Stimulated activated CD4-positive, alpha-beta T cell treated with anti-CD3 and anti-CD28 coated beads, Interleukin-1b, Interleukin-23, amount 100 ng/mL, for 4 hours (primary cell): ENCODE measurements around the gene BCL11A.

Experiments used
- DNase-seq, 2 donors: peaks; one replicate each; pipeline ENCODE4 v3.0.0-alpha.2; 2020; ENCODE audit warnings: low read depth in 2 of 2

The BCL11A gene

DNA sequence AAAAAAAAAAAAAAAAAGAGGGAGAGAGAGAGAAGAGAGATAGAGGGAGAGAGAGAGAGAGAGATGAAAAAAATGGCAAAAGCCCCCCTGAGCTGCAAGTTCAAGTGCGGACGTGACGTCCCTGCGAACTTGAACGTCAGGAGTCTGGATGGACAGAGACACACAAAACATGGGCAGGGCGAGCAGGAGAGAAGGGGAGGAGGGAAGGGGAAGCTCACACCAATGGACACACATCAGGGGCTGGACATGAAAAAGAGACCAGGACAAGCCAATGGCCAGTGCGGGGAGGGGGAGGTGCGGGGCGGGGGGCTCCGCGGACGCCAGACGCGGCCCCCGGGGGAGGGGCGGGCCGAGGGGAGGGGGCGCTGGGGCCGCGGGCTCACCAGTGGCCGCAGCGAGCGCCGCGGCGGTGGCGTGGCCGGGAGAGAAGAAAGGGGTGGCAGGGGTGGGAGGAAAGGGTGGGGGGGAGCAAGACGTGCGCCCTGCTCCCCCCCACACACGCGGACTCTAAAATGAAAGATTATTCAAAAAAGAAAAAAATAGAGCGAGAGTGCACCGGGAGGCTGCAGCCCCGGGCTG, at the start of gene BCL11A:
Gene BCL11A, minus strand, starts transcription at position 160 of the 579 bp plus-strand sequence. CDS start 384 bp downstream, outside the sequence.
- DNase-seq: no peak

DNA sequence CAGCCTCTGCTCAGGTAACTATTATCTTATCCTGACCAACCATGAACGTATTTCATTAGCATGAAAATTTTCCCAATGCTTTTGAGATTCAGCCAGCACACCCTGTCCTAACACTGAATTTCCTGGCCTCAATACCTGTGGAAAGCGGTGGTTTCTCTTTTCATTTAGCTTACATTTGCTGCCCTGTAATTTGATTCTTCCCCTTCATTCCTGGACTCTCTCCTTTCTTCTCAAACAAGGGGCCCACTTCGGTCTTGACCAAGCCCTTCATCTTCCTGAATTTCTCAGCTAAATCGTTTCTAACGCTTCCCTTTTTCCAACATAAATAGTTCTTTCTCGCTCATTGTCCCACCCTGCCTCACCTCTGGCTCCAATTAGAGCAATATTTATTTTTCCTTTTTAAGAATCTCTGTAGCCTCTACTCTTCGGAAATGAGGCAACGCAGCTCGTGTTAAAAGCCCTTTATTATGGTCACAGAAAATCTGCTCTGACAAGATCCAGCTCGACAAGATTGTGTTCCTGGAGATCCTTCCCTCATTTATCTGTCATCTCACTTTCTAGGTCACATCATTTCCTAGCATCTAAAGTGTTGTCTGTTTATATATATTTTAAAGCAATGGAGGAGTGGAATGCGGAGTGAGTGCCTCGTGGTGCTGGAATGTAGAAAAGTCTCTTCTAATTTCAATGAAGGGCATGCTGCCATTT, 49.5 kb upstream of the BCL11A start:
- DNase-seq: no peak

DNA sequence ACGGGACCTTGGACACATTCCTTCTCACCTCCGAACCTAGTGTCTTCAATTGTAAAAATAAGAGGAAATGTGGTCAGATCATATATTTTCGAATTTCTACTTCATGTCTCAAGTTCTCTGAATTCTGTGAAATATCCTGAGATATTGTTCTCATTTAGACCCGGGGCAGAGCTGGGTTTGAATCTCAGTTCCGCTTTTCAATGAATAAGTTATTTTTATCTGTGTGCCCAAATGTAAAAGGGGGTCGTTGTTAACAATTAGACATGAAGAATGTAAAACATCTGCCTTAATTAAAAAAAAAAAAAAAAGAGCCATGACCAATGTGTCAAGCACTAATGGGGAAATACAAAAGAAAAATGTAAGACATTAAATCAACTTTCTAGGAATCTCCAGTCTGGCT, 48.9 kb upstream of the BCL11A start:
- DNase-seq: no peak

DNA sequence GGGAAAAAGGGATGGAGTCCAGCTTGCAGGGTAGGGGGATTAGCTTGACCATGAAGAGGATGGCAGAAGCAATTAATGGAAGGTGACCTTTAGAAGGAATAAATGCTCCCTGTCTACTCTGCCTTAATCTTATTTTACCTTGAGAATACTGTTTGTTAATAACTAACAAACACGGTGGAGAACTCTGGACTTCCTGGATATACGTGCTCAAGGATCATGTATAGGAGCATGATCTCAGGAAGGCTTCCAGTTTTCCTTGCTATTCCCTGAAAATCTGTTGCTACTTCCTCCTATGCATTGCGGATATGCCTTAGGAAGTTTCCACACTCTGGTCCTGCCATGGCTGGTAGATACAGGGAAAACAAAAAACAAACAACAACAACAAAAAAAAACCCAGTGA, 44.8 kb upstream of the BCL11A start:
- DNase-seq: no peak

DNA sequence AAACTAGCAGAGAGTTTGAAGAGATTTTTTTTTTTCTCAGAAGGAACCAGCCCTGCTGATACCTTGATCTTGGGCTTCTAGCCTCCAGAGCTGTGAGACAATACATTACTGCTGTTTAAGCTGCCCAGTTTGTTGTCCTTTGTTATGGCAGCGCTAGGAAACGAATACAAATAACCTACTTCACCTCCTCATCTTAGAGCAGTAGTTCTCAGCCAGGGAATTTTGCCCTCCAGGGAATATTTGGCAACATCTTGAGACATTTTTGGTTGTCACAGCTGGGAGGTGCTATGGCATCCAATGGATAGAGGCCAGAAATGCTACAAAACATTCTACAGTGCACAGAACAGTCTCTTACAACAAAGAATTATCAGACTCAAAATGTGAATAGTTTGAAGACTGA, 43.9 kb upstream of the BCL11A start:
- DNase-seq: no peak

DNA sequence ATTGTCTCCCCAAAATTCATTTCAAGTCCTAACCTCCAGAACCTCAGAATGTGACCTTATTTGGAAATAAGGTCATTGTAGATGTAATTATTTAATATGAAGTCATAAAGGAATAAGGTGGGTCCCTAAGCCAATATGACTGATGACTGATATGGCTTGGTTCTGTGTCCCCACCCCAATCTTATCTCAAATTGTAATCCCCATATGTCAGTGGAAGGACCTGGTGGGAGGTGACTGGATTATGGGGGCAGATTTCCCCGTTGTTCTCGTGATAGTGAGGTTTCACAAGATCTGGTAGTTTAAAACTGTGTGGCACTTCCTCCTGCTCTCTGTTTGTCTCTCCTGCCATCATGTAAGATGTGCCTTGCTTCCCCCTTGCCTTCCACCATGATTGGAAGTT, 43.0 kb upstream of the BCL11A start:
- no peak for DNase-seq

DNA sequence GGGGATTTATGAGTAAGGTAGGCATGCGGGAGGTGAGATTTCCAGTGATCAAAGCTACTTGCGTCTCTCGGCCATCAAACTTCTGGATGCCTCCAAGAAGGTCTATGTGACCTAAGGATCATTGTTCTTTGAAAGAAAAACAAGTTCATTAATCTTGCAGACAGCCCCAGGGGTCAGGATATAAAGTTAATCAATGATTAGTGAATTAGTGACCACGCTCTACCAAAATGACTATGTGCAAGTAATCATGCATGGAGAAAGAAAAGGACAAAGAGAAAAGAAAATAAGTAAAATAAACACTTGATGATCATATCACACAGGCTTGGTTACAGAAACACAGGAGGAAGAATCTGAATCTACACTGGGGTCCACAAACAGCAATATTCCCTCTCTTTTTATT, 42.5 kb upstream of the BCL11A start:
- no peak for DNase-seq

DNA sequence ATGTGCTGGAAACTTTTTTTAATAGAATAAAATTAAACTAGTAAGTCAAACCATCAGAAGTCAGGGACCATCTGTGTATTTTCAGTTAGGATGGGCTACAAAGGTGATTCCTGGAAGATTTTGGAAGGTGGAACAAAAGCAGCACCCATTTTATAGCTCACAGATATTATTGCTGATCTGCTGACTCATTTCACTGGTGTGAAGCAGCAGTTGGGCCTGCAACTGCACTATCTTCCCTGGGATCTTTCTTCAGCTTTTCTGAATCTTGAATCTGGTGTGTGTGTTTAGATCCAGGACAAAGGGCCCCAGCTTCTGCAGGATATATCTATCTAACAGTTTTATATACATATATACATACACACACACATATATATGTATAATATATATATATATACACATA, 35.6 kb upstream of the BCL11A start:
- DNase-seq: no peak

DNA sequence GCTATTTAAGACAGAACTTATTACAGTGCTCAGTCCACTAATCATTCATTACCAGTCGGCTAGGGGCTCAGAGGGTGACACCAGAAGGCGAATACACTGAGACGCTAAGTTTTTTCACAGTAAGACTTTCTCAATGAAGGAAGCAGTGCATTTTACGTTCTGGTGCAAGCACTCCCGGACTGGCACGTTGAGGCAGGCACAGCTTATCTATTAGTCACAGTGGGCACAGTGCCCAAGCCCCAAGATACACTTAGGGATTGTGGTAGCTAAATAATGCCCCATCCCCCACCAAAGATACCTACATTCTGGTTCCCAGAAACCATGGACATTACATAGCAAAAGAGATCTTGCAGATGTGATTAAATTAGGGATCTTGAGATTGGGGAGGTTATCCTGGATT, 32.6 kb upstream of the BCL11A start:
- no peak for DNase-seq

DNA sequence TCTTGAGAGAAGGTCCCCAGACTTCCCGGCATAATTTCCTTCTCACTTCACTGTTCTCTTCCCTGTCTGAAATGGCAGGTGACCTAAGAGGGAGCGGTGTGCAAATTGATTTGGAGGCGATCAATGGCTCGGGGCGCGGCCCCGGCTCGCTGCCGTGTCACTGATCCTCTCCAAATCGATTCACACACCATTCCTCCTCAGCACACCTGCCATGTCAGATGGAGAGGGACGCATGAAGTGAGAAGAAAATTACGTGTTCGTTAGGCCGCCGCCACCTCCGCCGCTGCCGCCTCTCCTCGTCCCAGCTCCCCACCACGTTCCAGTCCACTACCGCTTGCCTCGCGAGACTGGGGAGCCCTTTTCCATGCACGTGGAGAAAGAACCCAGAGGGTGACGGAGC, 31.8 kb upstream of the BCL11A start:
- no peak for DNase-seq

DNA sequence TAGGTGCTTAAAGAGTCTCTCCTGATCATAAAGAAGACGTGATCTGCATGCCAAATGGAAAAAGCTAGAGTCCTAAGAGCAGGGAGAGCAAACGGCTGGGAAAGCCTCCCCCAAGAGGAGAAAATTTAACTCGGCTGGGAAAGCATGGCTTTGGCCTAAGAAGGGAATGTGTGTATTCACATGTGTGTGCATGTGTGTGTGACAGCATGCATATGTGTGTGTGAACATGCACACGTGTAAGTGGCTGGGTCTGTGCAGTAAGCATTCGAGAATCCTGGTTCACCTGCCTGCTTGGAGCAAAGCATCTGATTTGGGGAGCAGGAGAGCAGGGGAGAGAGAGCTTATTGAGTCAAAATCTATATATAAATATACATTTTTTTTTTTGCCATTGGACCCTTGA, 30.1 kb upstream of the BCL11A start:
- DNase-seq: no peak

DNA sequence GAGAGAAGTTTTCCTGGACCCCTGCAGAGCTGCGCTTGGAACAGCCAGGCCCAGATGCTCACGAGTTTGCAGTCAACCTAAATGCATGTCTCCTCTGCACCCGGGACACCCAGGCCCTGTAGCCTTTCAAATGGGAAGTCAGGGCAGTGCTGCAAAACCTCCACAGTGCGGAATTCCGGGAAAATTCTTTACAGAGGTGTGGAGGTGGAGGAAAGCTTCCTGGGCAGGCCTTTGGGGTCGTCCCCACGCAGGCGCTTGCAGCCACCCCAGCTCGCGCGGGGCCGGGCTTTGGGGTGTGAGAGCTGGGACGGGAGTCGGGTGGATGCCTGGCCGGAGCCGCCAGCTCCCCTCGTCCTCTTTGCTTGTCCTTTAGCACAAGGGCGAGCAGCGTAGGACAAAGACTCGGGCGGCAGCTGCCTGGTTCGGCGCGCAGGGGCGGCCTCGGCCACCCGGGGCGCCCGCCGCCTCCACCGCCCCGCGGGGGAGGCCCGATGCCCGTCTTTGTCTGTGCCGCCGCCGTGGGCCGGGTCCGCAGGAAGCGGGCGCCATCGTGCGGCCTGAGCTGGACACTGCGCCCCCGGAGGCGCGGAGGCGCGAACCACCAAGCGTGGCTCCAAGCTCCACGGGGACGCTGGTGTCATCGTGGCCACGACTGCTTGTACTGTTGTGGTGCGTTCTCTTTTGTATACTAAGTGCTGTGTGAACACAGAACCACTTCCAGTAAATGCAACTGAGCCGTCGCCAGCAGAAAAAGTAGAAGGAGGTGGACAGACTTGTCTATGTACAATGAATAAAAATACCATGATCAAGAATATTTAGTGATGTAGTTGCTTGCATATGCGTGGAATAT, 28.2 kb upstream of the BCL11A start:
- DNase-seq: peak; percentile 34 to 61

DNA sequence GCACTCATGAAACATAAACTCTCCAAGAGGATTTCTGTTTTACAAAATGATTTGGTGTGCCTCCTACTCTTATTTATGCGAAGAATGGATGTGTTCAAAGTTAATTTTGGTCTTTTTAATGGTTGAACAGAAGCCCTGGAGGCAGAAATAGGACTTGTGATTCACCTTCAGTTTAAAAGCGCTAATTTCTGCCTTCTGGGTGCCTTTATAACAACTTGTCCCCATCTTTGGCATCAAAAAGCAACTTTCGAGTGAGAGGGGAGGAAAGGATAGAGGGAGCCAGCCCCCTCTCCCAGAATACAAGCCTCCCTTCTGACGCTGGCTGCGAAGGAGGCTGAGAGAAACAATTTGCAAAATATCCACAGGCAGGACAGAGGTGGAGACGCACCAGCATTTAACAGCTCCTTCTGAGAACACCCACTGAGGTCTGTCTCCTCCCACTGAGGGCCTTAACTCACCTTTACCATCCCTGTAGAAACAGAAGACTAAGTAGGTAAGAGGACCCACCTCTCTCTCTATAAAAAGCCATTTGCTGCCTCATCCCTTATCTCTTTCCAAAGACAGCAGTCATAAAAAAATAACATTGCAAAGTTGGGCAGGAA, 24.3 kb upstream of the BCL11A start:
- no peak for DNase-seq

DNA sequence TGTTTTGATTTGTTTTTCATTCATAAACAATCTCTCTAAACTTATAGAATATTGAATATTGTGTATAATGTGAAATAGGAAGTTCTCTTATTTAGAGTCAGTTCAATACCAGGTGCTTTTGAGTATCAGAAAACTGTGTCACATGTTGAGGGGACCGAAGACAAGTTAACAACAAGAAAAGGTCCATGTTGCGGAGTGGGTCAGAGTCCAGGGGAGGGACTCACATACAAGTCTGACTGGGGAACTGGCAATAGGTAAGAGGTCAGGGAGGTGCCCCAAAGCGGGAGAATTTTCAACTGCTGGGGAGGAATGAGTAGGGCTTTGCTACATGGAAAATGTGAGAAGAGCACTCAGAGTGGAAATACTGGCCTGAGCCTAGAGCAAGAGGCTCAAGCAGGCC, 19.8 kb upstream of the BCL11A start:
- no peak for DNase-seq

DNA sequence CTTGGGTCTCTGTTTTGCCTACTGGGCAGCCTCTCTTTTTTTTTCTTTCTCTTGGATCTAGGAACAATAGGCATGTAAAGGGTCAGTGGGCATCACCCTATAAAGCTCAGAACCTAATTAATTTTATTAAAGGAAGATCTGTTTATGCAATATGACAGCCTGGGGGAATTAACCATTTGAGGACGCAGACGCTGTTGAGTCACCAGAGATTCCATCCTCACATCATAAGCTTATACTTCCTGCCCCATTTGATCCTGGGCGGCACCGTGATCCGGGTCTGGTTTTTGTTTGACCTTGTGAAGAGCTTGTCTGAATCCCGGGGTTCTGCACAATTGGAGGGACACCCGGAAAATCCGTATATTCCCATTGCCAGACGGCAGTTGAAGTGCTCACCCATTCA, 16.8 kb upstream of the BCL11A start:
- no peak for DNase-seq

DNA sequence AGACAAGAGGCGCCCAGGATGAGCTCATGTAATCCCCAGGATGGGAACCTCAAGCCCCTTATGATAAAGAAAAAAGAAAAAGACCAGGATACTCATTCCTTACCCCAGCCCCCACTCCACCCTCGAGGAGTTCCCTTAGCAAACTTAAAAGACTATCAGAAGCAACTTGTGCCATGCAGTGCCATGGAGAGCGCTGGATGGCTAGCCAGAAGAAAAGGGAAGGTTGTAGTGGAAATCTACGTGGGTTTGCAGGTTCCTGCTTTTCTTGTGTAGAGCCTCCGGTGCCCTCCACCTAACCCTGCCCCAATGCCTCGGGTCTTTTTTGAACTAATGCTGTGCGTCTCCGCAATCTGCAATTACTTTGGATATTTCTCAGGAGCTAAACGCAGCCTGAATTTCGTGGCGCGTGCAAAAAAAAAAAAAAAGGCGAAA, 16.2 kb upstream of the BCL11A start:
- DNase-seq: no peak

DNA sequence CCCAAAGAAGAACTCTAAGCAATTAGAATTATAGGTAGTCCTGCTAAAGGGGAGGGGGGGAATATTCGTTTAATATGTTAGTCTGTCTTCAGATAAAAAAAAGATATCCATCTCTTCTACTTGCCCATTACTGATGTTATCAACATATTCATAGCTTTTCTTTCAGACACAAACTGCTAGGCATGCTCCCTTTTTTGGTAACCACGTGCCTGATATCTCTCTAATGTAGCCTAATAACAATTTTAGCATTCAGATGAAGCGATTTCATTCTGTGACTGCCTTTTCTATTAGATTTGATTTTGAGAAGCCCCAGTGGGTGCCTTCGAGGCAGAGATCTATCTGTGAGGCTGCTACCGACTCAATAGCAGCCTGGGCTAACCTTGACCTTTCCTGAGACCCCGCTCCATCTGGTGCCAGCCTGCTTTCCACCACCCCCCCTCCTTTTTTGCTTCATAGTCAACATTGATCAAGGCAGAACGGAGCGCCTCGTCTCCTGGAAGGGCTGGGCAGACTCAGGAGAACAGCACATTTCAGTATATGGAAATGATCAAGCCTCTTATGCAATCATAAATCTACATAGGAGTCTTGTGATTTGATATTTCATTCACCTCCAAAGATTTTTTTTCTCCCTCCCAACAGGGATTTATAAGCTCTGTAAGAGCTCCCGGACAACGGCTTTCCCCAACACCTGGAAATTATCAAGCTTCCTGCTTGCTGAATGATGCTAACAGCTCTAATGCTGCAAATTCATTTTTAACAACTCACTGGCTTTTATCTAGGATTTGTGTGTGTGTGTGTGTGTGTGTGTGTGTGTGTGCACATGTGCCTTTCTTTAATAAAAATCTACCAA, 14.7 kb upstream of the BCL11A start:
- no peak for DNase-seq

DNA sequence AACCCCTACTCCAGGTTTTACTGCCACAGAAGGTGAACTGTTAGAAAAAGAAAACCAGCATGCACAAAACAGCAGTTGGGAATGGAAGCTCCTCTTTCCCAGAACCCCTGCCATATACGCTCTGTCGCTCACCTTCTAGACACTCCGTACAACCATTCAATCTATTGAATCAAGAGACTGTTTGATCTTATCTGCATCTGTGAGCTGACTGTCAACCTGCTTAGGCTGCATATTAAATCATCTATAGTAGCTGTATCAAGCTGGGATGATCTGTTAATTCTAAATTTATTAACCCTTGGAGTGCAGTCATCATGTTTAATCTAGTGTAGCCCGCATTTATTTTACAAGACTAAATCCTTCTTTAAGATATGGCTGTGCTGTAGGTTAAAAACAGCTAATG, 13.6 kb upstream of the BCL11A start:
- DNase-seq: no peak

DNA sequence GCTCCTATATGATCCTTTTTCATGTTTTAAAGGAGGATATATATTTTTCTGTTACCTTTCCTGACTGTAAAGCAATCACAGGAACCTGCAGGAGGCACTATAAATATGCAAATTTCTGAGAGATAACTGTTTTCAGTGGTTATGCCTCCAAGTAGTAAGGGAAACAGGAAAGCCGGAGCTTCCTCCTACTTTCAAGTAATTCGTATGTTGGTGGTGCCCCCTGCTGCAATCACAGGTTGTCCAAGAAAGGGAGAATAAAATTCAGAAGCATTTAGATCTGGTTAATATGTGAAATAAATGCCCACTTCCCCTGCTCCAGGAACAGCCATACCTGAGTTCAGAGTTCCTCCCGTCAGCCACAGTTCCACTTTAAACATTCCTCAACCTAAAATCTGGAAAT, 12.0 kb upstream of the BCL11A start:
- no peak for DNase-seq

DNA sequence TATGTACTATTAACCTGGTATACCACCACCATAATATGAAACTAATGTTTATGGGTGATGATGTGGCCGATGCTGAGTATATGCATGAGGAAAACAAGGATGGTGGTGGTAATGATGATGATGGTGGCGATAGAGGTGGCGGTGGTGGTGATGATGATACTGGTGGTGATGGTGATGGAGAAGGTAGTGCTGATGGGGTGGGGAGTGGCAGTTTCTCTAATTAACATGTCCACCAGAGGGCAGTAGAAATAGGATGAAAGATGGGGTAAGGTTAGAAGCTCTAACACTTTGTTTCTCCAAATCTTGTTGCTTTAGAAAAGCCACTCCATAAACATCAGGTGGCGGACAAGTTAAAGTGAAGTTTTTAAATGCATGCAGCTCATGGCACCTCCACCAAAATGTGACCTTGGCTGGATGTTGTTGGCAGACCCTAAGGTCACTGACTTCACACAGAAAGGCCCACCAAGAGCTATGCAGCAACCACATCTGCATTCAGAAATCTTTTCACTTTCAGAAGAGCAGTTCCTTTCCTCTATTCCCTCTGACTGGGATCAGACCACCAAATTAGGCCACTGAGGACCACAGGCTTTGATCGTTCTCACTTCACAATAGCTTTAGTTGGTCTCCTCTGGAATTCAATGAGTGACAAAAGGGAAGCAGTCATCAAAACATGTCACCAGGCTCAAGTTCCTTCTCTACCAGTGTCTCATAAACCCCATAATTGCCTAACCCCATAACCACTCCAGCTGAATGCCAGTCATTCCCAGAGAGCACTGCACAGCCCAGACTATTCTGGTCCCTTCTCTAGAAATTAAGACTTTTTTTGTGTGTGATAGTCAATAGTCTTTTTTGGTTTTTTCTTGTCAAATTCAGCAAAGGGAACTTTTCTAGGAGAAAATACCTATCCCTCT, 7.5 kb upstream of the BCL11A start:
- no peak for DNase-seq

DNA sequence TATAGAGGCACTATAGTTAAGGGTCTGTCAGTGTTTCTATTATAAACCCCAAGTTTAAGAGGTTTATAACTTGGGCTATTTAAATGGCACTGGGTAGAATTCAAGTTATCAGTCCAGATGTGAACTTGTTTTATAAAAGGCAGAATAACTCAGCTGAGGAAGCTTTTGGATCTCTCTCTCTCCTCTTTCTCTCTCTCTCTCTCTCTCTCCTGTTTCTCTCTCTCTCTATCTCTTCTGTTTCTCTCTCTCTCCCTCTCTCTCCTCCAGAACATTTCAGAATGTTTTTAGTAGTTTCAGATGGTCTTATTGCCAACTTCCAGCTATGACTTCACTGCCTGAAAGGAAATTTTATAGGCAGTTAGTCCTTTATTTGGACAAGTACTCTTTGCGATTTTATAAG, 6.4 kb upstream of the BCL11A start:
- no peak for DNase-seq
